Kidney tubule cell (primary cell): ENCODE measurements around the gene KTN1.

Experiments used
- DNase-seq: peaks from one replicate; pipeline ENCODE4 v3.0.0-alpha.2; 2018; ENCODE audit warnings: low spot score

The KTN1 gene, protein sequence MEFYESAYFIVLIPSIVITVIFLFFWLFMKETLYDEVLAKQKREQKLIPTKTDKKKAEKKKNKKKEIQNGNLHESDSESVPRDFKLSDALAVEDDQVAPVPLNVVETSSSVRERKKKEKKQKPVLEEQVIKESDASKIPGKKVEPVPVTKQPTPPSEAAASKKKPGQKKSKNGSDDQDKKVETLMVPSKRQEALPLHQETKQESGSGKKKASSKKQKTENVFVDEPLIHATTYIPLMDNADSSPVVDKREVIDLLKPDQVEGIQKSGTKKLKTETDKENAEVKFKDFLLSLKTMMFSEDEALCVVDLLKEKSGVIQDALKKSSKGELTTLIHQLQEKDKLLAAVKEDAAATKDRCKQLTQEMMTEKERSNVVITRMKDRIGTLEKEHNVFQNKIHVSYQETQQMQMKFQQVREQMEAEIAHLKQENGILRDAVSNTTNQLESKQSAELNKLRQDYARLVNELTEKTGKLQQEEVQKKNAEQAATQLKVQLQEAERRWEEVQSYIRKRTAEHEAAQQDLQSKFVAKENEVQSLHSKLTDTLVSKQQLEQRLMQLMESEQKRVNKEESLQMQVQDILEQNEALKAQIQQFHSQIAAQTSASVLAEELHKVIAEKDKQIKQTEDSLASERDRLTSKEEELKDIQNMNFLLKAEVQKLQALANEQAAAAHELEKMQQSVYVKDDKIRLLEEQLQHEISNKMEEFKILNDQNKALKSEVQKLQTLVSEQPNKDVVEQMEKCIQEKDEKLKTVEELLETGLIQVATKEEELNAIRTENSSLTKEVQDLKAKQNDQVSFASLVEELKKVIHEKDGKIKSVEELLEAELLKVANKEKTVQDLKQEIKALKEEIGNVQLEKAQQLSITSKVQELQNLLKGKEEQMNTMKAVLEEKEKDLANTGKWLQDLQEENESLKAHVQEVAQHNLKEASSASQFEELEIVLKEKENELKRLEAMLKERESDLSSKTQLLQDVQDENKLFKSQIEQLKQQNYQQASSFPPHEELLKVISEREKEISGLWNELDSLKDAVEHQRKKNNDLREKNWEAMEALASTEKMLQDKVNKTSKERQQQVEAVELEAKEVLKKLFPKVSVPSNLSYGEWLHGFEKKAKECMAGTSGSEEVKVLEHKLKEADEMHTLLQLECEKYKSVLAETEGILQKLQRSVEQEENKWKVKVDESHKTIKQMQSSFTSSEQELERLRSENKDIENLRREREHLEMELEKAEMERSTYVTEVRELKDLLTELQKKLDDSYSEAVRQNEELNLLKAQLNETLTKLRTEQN (N-terminal part only)

DNA sequence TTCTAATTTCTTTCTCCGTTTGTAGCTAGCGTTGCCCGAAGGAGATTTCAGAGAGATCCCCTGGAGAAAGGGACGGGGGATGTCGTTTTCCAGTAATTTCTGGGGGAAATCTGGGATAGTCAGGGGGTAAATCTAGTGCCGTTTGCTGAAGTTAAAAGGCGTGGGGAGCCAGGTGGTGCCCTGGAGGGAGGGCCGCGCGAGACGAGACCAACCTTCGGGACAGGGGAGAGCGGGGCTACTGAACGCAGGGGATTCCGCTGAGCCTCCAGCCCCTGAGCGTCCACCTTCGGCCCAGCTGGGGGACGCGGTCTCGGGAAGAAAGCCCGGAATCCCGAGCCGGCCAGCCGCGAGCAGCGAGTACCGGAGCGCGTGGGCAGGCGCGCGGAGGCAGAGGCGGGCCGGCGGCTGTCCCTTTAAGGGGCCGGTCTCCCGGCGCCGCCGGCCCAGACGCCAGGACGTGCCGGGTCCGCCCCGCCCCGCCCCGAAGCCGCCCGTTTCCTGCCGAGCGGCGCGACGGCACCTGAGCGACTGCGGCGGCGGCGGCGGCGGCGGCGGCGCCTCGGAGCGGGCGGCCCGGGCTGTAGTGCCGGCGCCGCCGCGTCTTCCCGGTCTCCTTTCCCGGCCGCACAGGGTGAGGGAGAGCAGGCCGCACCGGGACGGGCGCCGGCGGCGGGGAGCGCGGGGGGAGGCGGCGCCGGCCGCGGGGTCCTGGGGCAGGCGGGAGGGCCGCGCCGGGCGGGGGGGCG lies at the start of gene KTN1:
Gene KTN1, plus strand, starts transcription at position 484 of the 746 bp plus-strand sequence. CDS start 31,842 bp downstream, outside the sequence.
- peak; percentile 89 for DNase-seq

DNA sequence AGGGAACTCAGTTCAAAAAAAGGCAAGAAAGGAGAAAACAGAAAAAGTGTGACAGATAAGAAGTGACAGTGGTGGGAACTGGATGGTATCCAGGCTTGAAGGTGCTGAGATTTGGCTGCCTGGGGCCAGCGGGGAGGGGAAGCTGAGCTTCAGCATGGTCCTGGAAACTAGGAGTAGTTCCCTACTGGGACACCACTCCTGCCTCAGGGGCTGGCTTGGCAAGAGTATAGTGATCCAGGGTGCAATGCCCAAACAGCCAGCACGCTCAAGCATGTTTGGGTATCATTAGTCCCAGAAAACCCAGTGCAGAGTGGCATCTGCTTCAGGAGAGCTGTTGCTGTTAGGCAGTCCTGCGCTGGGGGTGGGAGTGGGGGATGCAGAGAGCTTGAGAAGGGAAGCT lies 49.5 kb upstream of the KTN1 start:
- DNase-seq: no peak

DNA sequence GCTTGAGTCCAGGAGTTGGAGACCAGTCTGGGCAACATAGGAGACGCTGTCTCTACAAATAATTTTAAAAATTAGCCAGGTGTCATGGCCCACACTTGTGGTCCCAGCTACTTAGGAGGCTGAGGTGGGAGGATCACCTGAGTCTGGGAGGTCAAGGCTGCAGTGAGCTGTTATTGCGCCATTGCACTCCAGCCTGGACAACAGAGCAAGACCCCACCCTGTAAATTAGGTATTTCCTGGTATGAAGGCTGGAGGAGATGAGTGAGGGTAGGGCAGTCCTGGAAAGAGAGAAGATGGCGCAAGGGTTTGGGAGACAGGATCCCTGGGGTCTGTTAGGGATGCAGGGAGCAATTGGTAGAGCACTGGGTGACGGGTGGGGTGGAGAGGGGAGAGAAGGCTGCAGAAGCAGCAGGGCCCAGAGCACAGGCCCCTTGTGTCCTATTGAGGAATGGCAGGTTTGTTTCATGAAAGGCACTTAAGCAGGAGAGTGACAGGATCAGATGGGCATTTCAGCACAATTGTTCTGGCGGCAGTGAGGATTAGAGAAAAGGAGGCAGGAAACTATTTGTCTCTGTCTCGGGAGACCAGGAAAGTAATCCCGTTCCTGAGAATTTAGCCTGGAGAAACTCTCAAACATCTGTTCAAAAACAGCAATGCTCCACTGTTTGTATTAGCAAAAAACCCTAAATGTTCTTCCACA lies 47.2 kb upstream of the KTN1 start:
- DNase-seq: no peak

DNA sequence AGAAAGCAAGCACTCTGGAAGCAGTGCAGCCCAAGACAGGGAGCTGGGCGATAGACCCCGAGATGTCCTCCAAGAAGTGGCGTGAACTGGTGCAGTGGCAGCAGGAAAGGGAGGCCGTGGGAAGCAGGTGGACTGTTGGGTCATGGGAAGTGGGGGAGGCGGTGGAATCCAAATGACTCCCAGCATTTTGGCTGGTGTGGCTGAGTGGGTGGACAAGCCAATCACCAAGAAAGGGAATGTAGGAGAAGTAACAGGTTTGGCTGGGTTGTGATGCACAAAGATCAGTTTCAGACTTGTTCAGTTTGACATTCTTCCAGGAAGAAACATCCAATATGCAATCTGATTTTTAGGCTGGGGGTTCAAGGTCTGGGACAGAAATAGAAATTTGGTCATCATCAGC lies 46.0 kb upstream of the KTN1 start:
- no peak for DNase-seq

DNA sequence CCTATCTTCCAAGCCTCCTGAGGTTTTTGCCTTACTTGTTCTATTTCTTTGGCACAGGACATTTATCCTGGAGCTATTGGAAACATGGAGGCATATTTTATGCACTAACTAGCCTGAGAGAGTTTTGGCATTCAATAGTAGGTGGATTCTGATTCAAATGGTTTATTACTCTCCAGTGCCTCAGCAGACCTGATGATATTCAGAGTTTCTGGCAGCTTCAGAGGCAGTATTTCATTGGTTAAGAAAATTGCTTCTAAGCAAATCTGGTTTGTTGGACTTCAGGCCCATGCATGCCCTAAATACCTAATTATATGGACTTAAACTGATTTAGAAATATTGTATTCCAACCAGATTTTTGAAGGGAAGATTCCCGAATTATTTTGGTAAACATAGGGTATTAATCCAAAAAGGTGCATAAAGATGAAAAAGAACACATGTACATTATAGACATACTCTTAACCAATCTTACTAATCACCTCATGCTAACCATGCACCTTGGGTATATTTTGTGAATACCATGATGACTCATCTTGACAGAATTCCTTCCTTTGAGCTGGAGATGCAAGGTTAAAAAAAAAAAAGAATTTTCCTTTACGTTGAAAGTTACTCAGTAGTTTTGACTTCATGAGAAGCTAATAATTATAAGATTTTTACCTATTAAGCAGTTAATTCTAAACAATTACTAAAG lies 44.3 kb upstream of the KTN1 start:
- DNase-seq: peak; percentile 42

DNA sequence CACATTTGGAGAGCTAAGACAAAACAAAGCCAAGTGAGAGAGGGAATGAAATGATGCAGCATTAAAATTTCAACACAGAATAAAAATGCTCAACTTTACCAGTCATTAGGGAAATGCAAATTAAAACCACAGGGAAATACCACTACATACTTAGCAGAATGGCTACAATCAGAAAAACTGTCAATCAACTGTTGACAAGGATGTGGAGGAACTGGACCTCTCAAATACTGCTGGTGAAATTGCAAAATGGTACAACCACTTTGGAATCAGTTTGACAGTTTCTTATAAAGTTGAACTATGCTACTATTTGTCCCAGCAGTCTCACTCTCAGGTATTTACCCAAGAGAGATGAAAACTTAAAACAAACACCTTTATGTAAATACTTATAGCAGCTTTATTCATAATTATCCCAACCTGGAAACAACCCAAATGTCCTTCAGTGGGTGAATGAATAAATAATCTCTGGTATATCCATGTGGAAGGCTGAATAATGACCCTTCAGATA lies 43.8 kb upstream of the KTN1 start:
- peak; percentile 37 for DNase-seq

DNA sequence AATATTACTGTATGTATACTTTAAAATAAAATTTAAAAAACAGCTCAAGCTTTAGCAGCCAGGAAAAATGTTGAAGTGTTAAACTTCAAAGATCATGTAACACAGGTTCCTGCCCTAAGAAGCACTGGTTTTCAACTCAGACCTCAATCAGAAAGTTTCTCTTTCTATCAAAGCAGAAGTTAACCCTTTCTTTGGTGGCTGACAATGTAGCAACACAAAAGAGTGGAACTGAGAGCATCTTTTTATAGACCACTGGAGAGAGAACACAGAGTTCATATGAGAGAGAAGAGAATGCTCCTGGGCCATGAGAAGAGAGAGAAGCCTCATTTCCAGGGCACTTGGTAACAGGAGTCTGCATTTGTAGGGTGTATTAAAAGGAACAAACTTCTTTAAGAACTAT lies 42.2 kb upstream of the KTN1 start:
- DNase-seq: no peak

DNA sequence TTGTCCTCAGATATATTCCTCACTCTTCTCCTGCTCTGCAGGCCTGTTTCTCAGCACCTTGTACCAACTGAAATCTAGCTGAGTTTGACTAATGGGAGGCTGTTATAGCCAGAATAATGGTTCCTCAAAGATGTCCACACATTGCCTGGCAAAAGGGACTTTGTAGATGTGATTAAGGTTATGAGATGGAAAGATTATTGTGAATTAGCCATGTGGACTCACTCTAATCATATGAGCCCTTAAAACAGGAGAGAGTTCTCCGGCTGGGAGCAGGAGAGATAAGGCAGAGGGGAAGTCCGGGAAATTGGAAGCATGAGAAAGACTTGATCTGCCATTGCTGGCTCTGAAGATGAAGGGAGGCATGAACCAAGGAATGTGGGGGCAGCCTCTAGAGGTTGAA lies 40.0 kb upstream of the KTN1 start:
- DNase-seq: no peak

DNA sequence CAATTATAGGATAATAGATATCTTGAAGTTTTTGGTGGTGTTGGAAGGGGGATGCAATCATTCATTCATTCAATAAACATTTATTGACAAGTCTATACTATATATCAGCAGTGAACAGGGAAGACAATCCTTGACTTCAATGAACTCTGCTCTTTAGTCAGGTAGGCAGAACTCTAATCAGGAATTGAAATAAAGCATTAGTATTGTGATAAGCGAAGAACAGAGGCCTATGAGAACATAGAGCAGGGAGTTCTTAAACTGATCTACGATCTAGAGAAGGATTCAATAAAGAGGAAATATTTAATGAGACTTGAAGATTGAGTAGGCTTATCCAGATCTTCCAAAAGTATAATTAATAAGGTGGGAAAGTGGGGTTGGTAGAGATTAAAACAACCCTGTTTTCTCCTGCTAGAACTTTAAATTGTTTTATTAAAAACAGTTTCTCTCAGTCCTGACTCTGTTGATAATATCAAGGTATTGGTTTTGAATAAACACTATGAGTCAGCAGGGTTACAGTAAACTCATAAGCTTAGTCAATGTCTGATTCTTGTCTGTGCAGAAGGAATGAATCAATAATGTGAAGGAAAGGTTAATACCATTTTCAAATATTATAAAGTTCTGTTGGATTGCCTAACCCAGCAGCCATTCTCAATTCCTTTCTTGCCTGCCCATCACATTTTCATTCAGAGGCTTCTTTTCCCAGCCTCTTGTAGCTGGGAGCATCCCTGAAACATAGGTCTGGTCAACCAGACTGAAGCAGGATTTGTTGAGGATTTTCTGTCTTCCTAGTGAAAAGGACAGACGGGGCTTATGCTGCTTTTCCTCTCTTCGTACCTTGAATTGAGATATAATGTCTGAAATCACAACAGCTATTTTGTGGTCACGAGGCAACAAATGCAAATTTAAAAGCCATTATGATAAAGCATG lies 38.9 kb upstream of the KTN1 start:
- peak; percentile 3 for DNase-seq

DNA sequence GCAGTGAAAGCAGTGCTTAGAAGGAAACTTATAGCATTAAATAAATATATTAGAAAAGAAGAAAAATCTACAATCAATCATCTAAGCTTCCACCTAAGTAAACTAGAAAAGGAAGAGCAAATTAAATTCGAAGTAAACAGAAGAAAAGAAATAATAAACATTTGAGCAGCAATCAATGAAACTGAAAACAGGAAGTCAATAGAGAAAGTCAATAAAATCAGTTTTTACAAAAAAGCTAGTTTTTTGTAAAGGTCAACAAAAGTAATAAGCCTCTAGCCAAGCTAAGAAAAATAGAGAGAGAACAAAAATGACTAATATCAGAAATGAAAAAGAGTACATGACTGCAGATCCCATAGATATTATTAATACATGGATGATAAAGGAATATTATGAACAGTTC lies 34.2 kb upstream of the KTN1 start:
- DNase-seq: no peak

DNA sequence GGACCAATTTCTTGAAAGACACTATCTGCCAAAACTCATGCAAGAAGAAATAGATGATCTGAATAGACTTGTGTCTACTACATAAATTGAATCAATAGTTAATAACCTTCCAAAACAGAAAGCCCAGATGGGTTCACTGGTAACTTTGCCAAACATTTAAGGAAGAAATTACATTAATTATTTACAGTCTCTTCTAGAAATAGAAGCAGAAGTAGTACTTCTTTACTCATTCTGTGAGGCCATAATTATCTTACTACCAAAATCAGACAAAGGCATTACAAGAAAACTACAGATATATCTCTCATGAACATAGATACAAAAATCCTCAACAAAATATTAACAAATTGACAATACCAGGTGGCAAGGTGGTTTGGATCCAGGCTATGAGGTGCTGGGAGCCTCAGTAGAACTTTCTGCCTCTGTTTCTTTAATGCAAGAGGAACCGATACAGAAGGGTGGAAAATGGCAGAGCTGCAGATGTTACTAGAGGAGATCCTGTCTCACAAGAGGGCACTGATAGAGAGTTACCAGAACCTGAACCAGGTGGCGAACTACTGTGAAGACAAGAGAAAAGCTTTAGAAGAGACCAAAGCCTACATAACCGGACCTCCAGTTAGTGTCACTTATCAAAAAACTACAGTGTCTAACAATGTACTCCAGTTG lies 33.7 kb upstream of the KTN1 start:
- no peak for DNase-seq

DNA sequence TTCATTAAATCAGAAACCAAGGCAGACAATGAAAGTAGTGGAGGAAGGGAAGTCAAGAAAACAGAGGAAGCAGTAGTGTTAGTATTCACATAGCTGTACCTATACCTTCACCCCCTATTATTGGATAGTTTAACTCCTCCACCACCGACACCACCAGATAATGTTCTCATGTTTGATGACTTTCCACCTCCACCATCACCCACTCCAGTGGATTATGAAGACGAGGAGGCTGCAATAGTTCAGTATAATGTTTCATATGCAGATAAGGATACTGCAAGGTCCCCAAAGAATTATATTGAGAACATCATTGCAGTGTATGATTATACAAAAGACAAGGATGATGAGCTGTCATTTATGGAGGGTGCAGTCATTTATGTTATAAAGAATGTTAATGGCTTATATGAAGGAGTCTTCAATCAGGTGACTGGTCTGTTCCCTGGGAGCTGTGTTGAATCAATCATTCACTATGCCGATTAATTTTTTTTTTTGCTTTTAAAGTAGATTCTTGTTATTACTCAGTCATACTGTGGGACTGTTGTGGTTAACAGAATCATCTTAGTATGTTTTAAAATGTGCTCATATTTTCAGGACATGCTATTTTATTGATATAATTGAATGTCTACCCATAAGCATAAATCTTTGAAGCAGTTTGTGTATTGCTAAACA lies 32.2 kb upstream of the KTN1 start:
- peak; percentile 58 for DNase-seq

DNA sequence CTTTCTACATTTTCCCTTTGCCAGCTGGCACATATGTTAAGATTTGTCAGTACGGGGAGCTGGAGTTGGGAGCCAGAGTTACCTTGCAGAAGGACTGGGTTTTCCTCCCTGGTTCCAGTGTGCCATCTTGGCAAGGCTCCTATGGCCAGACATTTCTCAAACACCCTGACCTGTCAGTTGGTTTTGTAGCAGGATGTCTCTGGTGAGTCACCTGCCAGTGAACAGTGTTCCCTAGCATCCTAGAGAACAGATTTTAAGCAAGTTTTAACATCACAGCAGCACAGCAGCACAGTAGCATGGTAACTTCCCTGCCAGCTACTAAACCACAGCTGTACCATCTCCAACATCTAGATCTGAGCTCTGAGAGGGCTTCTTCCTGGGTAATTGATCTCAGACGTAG lies 26.2 kb upstream of the KTN1 start:
- peak; percentile 52 for DNase-seq

DNA sequence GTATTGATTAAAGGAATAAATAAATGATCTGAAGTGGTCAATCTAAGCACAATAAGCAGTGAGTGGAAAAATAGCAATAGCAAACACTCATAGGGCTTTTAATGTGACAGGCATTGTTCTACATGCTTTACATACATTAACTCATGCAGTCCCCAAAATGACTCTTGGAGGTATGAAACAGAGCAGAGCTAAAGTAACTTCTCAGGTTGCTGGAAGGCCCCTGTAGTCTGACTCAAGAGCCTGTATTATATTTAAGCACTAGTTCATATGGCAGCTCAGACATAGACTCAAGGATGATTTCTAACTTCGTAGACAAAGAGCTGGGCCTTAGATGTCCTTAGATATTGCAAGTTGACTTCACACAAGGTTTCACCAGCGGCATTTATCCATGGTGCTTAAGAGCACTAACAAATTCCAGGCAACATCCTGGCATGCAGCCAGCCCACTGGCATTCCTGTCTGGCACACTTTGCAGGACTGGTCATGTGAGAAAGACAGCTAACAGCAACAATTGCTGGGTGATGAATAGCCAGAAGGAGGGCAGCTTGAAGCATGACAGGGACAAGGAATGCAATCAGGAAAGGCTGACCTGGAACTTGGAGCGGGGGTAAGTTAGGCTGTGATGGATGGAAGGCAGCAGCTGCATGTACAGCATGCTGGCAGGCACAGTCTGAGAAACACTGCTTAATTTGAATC lies 22.9 kb upstream of the KTN1 start:
- DNase-seq: peak; percentile 99

DNA sequence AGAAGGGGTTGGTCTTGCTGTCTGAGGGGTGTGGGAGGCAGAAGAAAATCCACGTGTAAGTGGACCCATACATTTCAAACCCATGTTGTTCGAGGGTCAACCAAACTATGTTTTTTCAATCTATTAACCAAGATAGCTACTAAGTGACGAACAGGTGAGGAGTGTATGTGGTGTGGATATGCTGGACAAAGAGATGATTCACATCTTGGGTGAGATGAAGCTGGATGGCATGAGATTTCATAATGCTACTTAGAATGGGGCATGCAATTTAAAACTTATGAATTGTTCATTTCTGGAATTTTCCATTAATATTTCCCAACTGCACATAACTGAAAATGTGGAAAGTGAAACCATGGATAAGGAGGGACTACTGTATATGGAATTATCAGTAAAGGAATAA lies 17.9 kb upstream of the KTN1 start:
- no peak for DNase-seq

DNA sequence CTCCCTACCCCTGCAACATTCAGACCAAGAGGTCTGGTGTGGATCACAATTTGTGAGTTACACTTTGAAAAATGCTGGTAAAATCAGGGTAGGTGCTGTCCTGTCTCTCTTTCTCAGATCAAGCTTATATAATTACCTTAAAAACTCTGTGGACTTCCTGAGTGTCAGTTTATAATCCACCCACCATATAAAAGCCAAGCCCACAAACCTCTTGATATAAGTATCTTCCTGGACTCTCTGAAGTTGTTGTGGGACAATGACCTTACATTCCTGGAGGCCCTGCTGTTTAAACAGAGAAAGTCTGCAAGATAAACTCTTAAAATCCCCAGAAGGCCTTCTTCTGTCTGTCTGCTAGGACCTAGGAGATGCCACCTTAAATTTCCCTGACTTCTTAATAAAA lies 11.4 kb upstream of the KTN1 start:
- no peak for DNase-seq

DNA sequence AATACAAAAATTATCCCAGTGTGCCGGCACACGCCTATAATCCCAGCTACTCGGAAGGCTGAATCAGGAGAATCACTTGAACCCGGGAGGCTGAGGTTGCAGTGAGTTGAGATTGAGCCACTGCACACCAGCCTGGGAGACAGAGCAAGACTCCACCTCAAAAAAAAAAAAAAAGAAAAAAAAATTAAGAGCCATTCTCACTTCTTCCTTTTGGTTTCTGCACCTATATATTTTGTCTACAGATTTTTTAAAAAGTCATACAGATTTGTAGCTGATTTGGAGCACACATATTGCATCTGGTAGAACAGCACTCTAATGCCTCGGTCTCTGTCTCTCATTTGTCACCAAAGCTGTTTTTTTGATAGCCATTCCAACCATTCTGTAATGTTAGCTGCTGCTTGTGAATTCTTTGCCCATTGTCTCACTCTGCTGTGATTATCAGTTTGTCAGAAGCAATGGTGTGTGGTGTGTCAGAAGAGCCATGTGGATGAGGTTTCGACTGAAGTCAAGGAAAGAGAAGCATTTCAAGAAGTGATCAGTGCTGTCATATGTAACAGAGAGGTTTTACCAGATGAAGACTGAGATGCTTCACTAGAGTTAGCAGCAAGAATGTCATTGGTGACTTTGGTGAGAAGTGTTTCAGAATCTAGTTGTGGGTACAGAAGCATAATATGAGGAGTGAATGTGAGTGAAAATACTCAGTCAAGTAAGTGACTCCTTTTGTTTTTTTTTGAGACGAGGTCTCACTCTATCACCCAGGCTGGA lies 8.7 kb upstream of the KTN1 start:
- no peak for DNase-seq
